Choroid plexus epithelial cell (primary cell): ENCODE measurements around the gene PDE10A.
"Not testable (repeated sequence)": the region's sequence is repeated elsewhere in the genome, so short reads cannot be mapped to it uniquely, and the experiment has no call there.

Source experiments
- DNase-seq: peaks from one replicate; pipeline ENCODE4 v3.0.0-alpha.2; 2010; ENCODE audit warnings: low read depth
- H3K4me3 ChIP-seq: 2 replicates; pipeline ENCODE4 v1.5.1; 2011; ENCODE audit warnings: low read depth, mild to moderate bottlenecking, control low read depth, low read length, moderate library complexity
- TF ChIP-seq, protein P1 (sequence below): conservative IDR thresholded peaks from 2 replicates; pipeline ENCODE4 v1.5.1; 2011; ENCODE audit warnings: low read depth, mild to moderate bottlenecking, control low read depth, inconsistent platforms, low read length, moderate library complexity

The PDE10A gene

DNA sequence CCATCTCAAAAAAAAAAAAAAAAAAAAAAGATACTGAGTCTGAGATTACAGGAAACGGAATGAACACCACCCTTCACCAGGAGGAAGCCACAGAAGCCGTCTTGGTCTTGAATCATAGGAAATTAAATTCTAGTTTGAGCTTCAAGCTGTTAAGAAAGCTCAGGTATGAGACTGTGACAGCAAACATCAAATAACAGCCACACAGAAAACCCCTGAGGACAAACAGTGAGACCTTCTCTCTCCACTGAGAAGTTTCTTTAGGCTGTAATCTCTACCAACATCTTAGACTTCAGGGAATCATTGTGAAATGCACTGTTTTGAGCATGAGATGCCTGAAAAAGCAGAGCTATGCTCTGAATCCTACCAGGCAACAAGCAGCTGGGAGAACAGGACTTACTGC lies 30.8 kb downstream of the PDE10A start:
- TF ChIP-seq, protein P1, sequence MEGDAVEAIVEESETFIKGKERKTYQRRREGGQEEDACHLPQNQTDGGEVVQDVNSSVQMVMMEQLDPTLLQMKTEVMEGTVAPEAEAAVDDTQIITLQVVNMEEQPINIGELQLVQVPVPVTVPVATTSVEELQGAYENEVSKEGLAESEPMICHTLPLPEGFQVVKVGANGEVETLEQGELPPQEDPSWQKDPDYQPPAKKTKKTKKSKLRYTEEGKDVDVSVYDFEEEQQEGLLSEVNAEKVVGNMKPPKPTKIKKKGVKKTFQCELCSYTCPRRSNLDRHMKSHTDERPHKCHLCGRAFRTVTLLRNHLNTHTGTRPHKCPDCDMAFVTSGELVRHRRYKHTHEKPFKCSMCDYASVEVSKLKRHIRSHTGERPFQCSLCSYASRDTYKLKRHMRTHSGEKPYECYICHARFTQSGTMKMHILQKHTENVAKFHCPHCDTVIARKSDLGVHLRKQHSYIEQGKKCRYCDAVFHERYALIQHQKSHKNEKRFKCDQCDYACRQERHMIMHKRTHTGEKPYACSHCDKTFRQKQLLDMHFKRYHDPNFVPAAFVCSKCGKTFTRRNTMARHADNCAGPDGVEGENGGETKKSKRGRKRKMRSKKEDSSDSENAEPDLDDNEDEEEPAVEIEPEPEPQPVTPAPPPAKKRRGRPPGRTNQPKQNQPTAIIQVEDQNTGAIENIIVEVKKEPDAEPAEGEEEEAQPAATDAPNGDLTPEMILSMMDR, result no peak
- DNase-seq, result peak; percentile 83

DNA sequence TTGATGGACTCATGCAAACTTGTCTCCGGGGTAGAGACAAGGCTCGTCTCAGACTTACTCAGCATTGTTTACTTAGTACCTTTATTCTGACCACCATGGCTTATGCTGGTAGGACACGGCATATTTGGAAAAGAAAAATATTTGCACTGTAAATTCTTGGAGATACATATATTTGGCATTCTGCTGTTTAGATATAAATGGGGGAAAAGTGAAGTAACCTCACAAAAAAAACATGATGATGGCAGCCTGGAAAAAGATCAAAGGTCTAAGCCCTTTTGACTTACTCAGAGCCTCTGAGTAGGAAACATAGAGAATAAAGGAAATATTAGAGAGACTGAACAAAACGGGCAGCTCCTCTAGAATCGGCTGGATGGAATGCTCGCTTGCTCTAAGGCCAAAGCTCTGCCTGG lies 32.5 kb downstream of the PDE10A start:
- TF ChIP-seq, protein P1, result no peak
- DNase-seq, result peak; percentile 28
- no peak overlapping the region for H3K4me3 ChIP-seq

More for the DNA sequence above, 30.8 kb downstream of the PDE10A start:
- no peak overlapping the region for H3K4me3 ChIP-seq

GRCh38 chr6:165628955-165629354 lies 34.1 kb downstream of the PDE10A start:
- TF ChIP-seq, protein P1, result no peak
- no peak overlapping the region for H3K4me3 ChIP-seq

GRCh38 chr6:165627366-165627765 lies 35.7 kb downstream of the PDE10A start:
- TF ChIP-seq, protein P1, result no peak
- H3K4me3 ChIP-seq, result no peak overlapping the region
- no peak for DNase-seq

More at GRCh38 chr6:165628955-165629354, 34.1 kb downstream of the PDE10A start:
- DNase-seq, result no peak

DNA sequence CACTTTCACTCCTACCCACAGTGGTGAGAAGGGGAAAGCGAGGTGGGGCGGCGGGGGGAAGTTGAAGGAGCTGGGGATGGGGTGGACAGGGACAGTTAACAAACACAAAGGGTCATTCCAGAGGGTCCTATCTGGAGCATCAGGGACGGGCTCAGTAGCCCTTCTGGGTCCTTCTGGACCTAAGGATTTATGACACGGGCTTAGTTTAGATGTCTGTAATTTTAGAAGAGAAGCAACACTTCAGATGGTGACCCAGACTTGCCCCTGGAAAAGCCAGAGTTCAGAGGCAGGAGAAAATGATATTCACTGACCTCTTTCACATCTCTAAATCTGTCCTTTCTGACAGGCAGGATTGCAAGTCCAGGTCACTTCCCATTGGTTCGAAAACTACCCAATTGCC lies 36.3 kb downstream of the PDE10A start:
- TF ChIP-seq, protein P1, result no peak
- no peak for DNase-seq
- H3K4me3 ChIP-seq, result no peak overlapping the region

DNA sequence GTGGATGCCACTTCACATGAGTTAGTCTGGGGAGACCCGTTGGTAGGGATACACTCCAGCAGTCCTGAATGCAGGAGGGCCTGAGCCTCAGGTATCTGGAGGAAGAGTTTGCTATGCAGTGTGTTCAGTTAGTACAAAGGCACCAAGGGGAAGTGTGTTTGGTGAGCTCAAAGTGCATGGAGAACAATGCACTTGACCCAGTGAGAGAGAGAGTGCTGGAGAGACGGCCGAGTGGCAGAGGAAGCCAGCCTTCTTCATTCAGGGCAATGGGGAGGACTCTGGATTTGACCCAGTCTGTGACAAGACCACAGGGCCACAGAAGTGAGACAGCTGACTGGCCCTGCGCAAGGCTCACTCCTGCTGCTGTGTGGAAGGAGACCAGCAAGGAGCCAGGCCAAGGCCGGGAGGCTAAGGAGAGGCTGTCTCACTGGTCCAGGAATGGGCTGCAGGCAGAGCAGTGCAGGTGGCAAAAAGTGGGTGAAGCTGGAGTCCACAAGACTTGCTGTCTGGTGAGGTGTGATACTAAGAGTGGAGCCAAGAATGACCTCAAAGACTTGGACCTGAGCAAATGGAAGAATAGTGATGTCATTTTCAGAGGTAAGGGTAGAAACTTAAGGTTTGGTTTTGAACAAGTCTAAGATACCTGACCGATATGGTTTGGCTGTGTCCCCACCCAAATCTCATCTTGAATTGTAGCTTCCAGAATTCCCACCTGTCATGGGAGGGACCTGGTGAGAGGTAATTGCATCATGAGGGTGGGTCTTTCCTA lies 38.0 kb downstream of the PDE10A start:
- TF ChIP-seq, protein P1, result no peak
- DNase-seq, result no peak
- no peak overlapping the region for H3K4me3 ChIP-seq

GRCh38 chr6:165621940-165622339 lies 41.1 kb downstream of the PDE10A start:
- TF ChIP-seq, protein P1, result no peak
- no peak overlapping the region for H3K4me3 ChIP-seq
- no peak for DNase-seq

DNA sequence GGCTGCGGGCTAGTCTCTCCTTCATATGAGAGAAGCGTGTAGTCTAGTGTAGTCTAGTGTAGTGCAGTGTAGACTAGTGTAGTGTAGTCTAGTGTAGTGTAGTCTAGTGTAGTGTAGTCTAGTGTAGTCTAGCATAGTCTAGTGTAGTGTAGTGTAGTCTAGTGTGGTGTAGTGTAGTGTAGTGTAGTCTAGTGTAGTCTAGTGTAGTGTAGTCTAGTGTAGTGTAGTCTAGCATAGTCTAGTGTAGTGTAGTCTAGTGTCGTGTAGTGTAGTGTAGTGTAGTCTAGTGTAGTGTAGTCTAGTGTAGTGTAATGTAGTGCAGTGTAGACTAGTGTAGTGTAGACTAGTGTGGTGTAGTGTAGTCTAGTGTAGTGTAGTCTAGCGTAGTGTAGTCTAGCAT lies 44.1 kb downstream of the PDE10A start:
- H3K4me3 ChIP-seq, DNase-seq: not testable (repeated sequence)
